HL-60/S4 treated with phorbol 12-myristate 13-acetate at 8.2 ng/mL for 4 days and 3 days (cell line): ENCODE data around the gene ACO2.

Experiments
- in situ Hi-C: fragments of 300-500 bp; cut with MboI; formaldehyde crosslinking; loops from 2 replicates; pipeline ENCODE4 v1.15.0; 2022; ENCODE audit warnings: low sequenced_read_pairs

Gene ACO2

DNA sequence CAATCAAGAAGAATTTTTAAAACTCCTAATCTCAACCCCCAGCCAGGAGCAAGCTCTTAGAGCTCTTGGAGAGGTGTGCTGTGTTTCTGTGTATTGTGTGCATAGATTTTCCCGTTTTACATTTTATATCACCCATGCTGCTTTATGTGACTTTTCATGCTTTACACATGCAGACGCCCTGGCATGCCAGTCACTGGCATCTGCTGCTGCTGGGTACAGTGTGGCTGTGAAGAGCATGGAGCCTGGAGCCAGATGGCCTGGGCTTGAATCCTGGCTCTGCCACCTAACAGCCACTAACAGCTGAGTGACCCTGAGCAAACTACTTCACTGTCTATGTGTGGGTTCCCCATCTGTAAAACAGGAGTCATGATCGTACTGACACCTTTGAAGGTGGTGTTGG lies 52.2 kb downstream of the ACO2 start:
- in situ Hi-C loops = no loop called here

DNA sequence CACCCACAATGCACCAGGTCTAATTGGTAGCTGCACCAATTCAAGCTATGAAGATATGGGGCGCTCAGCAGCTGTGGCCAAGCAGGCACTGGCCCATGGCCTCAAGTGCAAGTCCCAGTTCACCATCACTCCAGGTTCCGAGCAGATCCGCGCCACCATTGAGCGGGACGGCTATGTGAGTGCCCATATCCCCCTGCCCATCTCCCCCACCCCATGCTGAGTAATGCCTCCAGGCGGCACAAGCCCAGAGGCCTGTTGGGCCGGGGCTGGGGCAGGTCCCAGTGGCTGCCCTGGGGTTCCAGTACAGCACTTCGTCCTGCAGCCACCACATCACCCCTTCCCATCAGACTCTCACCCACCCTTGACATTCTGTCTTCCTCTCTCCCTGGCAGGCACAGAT lies 53.9 kb downstream of the ACO2 start:
- in situ Hi-C loops = no loop called here

DNA sequence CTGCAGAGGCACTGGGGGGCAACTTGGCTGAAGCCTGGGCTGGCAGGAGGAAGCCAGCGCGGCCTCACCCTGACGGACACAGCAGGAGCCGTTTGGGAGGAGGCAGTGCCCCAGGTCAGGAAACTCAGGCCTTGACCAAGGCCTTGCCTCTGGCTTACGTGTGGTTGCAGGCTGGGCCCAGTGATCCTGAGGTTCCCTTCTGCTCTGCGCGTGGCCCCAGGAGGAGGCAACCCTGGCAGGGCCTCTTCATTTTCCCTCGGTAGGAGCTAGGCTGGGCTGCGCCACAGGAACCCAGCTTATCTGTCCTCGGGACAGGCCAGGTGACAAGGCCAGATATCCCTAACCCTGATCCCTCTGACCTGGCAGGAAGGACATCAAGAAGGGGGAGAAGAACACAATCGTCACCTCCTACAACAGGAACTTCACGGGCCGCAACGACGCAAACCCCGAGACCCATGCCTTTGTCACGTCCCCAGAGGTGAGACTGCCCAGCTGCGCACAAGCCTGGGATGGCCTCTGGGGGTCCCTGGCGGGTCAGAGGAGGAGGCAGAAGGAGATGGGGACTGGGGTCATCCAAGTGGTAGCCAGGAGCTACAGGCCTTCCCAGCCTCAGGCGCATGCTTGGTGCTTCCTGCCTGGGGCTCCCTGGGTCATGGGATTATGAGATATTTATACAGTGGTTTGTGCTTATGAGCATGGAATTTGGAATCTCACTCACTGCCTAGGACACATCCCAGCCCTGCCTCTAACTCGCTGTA lies 54.7 kb downstream of the ACO2 start:
- in situ Hi-C loops = no loop called here

DNA sequence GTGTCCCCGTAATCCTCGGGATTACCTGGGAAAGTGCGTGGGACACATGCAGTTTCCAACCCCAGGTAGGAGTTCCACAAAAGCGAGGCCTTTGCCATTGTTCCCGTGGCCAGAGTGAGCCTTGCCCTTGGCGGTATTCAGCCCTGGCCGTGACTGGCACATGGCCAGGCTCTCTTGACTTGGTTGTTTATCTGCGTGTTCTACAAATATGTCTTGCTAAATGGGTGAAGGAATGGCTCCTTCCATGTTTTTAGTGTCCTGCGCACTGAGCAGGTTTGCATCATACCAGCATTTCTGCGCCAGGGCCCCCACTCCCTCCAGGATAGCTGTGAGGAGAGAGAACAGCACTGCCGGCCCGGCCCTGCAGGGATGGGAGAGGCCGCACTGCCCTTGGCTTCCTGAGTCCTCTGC lies 55.3 kb downstream of the ACO2 start:
- in situ Hi-C loops = no loop called here

DNA sequence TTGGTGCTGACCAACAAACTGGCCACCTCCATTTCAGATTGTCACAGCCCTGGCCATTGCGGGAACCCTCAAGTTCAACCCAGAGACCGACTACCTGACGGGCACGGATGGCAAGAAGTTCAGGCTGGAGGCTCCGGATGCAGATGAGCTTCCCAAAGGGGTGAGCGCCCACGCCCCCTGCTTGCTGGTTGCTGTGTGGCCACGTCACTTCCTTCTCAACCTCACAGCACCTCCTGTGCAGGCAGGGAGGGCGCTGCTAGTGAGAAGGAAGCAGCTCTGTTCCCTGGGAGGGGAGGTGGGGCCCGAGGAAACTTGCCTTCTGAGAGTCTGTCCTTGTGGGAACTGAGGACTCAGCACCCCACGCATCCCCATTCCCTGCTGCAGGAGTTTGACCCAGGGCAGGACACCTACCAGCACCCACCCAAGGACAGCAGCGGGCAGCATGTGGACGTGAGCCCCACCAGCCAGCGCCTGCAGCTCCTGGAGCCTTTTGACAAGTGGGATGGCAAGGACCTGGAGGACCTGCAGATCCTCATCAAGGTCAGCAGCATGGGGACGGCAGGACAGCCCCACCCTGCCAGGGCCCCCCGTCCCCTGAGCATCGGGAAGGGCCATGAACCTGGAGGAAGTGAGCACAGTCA lies 56.0 kb downstream of the ACO2 start:
- in situ Hi-C loops = no loop called here

DNA sequence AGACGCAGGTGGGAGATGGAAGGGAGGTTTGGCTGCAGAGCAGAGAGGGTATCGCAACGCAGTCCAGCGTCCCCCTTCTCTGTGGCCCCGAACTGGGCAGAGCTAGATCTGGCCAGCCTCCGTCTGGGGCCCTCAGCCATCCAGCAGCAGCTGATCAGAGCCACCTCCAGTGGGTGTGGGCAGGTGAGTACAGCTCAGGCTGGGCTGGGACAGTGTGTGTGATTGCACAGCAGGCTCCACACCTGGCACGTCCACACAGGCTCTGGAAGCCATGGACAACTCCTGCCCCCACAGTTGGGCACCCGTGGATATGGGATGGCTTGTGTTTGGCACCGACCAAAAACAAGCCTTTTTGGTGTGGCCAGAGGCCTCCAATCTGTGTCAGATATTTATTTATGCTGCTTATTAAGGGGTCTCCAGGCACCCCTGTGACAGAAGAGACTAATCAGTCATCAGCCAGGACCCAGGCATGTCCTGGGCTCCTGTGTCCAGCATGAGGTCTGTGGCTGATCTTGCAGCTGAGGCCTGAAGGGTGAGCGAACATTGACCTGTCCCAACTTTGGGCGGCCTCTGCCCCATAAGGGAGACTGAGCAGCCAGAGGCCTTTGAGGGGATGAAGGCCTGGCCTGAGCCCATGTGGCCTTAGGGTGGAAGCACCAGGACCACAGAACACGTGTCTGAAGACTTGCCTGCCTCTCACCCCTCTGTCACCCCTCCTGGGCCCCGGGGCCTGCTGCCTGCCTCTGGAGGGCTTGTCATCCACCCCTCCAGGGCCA lies 56.7 kb downstream of the ACO2 start:
- in situ Hi-C loops = no loop called here

DNA sequence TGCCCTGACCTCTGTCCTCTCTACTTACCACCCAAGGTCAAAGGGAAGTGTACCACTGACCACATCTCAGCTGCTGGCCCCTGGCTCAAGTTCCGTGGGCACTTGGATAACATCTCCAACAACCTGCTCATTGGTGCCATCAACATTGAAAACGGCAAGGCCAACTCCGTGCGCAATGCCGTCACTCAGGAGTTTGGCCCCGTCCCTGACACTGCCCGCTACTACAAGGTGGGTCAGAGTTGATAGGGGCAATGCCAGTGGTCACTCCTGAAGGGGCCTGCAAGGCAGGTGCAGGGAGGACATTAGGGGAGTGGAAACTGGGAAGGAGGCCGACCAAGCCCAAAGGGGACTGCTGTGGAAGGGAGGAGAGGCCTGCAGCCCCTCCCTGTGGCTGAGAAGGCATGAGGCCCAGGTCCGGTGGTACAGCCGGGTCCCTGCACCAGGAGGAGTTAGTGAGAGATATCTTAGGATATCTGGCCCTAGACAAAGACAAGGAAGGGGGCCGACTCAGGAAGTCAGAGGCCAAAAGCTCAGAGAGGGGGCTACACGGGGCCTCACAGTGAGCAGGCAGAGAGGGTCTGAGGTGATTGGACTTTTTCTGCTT lies 57.4 kb downstream of the ACO2 start:
- in situ Hi-C loops = no loop called here

DNA sequence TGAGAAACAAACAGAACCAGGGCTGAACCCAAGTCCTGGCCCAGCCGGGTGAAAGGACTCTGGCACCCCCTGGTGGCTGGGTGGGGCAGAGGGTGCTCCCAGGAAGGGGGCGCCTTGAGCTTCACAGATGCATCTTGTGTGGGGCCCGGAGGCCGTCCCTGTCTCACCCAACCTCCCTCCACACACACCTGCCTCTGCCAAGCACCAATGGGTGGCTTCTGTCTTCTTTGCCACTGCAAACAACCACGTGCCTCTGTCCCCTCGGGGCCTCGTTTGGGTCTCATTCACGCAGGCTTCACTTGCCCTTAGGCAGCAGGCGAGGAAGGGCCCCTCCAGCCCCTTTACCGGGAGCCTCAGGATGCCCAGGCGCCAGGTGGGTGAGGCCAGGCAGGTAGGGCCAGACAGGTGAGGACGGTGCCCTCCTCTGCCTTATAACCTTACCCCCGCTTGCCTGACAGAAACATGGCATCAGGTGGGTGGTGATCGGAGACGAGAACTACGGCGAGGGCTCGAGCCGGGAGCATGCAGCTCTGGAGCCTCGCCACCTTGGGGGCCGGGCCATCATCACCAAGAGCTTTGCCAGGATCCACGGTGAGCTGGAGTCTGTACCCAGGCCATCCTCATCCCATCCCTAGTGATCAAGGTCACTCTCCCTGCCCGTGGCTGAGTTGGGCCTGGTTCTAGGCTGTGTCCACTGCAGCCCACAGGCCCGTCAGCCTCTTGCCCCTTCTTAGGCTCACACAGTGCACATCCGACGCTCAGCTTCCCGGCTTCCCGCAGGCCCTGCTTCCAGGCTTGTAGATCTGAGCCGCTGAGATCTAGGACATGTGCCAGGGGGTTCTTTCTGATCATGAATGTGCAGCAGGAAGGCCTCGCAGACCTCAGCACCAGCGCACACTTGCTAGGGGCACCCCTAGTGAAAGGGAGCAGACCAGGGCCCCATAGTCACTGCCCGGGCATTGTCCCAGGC lies 58.2 kb downstream of the ACO2 start:
- in situ Hi-C loops = no loop called here

DNA sequence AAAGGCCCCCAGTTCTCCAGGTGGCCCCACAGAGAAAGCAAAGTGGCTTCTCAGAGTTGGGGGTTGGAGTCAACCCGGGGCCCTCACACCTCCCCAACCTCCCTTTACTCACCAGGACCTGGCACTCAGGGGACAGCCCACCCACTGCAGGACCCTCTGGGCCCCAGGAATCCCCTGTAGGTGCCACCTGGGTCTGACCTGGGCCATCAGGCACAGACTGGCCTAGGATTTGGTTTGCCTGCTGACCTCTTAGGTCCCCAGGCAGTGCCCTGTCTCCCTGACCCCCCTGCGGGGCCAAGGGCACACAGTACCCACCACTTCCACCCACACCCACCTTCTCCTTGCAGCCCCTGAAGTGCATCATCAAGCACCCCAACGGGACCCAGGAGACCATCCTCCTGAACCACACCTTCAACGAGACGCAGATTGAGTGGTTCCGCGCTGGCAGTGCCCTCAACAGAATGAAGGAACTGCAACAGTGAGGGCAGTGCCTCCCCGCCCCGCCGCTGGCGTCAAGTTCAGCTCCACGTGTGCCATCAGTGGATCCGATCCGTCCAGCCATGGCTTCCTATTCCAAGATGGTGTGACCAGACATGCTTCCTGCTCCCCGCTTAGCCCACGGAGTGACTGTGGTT lies 59.3 kb downstream of the ACO2 start:
- in situ Hi-C loops = no loop called here

DNA sequence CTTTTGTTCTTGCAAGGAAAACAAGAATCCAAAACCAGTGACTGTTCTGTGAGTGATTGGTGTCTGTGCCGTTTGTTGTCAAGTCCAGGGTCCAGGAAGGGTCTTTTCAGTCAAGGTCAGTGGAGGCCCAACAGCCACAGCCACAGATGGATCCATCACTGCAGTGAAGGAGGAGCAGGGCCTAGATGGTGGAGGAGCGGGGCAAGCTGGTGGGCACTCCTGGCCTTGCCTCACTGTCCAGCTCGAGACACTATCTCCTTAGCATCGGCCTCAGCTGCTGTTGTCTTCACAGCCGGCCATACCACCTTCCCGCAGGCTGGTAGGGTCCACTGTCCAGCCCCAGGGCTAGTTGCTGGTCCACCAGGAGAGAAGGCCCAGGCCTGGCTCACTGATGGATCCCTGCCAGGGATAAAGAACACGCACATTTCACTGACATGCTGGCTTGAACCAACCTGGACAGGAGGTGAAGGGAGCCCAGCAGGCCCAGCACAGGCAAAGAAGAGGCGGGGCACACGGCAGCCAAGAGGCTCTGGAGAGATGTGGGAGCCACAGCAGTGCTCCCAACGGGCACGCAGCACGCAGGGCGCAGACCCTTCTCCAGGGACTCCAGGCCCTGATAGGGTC lies 60.1 kb downstream of the ACO2 start:
- in situ Hi-C loops = no loop called here

DNA sequence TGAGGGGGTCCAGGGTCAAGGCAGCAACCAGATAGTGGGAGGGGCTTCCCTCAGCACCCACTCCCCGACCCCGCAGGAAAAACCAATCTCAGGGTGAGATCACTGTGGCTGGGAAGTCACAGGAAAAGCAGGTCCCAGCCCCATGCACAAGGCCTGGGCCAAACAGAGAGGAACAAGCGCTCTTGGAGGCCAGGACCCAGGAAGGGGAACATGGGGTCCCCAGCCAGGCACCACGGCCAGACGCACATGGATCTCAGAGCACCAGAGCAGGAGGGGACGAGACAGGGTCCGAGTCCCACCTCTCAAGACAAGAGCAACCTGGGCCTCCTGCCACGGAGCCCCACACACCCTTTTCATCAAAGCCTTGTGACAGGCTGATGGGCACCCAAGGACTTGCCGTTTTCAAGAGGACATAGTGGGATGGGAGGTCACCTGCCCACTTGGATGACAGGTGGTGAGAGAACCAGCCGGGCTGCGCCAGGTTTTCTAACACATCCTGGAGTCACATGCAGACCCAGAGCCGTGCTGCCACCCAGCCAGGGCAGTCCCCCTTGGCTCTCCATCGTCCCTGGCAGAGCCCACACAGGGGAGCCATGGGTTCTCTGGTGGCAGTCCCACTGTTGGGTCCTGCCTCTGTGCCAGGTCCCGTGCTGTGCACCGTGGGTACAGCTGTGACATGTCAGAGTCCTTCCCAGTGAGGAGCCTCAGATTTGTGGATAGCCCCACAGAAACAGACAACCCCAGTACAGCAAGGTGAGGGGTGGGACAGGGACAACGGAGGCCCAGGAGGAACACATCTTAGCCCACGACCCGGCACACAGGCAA lies 62.2 kb downstream of the ACO2 start:
- in situ Hi-C loops = no loop called here

DNA sequence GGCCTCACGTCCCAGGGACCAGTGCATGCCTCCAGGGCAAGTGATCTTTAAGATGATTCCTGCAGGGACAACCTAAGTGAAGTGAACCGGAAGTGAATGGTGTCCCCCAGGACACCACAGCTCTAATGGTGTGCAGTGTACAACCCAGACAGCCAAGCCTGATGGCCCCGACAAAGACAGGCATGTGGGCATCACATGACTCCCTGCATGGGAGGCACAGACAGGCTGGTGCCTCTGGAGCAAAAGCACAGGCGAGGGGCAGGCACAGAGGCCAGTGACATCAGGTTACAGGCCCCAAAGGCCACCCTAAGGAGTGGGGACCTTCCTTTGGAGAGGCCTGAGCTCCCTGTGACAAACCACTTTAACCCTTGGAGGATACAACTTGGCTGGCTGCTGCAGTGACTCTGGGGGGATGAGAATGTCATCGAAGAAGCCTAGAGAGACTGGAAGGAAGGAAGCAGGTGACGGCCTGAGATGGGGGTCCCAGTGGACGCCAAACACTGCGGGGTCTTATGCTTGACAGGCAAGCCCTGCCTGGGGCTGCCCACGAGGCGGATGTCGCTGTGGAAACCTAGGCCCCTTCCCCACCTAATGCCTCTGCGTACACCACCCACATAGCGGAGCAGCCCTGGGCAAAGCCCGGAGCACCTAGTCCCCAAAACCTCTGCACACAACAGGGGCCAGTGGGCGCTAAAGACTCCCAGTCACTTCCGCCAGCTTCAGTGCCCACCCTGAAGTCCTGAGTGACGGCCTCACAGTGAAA lies 63.0 kb downstream of the ACO2 start:
- in situ Hi-C loops = no loop called here

DNA sequence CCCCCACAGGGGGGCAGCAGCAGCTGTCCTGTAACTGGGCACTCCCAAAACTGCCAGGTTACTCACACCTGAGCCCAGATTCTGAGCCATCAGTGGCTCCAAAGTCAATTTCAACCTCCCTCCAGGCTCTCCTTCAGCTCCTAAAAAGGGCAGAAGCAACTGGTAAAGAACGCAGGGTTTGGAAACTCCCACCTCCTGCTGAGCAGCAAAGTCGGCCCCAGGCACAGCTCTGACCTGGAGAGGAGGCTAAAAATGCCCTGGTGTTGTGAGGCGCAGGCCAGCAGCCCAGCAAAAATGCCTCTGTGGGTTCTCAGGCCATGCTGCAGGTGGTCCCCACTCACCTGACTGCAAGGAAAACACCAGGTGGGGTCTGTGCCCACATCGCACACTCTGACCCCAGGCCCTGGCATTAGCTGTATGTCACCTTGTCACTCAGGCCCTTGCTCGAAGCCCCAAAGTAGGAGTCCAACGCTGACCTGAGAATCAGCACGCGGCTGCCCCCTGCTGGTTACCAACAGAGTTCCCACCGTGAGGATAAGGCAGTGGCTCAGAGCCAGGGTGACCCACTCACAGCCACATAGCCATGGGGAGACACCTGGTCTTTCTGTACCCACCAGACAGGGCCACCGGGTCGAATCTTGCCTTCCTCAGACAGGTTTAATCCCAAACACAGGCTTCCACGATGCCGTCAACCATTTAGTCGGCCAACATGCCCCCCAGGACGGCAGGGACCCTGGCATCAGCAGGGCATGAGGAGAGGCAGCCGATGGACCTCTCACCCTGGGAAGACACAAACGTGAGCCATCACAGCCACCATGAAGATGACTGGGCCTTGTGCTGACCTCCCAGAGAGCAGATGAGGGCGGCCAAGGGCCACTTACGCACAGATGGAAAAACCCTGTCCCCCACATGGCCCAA lies 64.2 kb downstream of the ACO2 start:
- in situ Hi-C loops = no loop called here

DNA sequence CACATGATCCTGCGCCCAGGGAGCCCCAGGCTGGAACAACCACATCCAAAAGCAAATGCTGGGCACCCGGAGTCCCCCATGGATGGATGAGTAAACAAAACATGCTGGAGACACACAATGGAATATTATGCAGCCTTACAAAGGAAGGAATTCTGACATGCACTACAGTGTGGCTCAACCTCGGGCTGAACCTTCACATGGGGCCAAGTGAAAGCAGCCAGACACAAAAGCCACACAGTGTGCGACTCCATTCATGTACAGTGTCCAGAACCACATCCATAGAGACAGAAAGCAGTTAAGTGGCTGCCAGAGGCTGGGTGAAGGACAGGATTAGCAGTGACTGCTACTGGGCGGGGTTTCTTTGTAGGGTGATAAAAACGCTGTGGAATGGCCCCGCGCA lies 65.3 kb downstream of the ACO2 start:
- in situ Hi-C loops = no loop called here

DNA sequence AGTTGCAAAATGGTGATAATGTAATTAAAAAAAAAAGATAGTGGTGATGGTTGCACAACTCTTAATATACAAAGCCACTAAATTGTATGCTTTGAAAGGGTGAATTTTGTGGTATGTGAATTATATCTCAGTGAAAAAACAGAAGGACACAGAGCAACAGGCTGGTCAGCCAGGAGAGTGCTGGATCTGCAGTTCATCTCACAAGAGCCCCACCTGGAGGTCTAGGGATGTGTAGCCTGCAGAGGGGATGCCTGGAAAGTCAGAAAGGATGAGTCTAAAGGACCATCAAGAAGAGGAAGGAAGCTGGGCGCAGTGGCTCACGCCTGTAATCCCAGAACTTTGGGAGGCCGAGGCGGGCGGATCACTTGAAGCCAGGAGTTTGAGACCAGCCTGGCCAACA lies 66.3 kb downstream of the ACO2 start:
- in situ Hi-C loops = no loop called here

DNA sequence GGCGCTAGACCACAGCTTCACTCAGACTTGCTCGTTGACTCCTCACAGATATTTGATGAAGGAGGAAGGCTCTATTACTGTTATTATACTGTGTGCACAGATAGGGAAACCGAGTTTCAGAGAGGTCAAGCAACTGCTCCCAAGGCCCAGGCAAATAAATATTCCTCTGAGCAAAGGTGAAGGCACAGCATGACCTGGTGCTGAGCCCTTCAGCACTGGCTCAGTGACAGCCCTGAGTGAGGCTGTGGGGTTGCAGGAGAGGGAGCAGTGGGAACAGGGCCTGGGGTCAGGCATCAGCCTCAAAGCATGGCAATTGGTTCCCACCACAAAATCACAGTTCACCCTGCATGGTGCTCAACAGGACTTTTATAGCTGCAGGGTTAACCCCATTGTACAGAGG lies 68.3 kb downstream of the ACO2 start:
- in situ Hi-C loops = no loop called here

DNA sequence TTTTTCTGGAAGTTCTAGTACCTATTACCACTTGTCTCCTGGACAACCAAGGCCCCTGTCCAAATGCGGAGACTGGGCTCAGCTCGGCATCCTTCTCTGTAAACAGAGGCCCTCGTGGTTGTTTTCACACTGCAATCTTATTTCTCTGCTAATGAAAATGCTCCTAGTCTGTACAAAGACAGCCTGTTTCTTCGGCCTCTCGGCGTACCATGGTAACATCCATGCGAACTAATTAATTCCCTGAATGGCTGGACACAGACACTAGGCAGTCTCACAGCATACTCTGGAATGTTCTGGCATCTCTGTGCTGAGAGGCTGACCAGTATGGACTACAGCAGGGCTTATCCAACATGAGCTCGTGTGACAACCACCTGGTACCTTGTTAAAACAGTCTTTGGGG lies 69.7 kb downstream of the ACO2 start:
- in situ Hi-C loops = no loop called here
